ENCODE data around the gene PRAC2.

Gene PRAC2

DNA sequence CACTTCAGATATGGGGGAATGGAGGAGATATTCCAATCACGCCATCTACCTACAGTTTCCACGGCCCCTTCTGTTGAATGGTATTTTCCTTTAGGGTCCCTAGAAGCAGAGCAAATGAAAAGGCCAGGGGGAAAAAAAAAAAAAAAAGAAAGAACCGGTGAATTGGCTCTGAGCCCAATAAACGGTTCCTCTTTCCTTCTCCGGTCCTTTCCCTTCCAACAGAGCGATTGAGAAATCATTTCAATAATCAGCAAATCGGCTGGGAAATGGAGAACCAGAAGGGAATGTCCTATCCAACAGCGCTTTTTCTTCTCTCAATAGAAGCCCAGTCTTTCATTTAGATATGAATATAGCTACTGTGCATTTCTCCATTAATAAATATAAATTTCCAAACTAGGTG, 32.4 kb downstream of the PRAC2 start:
- no peak for DNase-seq (ENCODE audit: low spot score)

GRCh38 chr17:48756830-48757251, 33.9 kb downstream of the PRAC2 start:
- no peak for DNase-seq (ENCODE audit: low spot score)

- DNase-seq (ENCODE audit: low spot score) = peak; percentile 83
Observed at GRCh38 chr17:48757524-48757961, 34.6 kb downstream of the PRAC2 start.

- DNase-seq (ENCODE audit: low spot score) = no peak
Observed at GRCh38 chr17:48759288-48759687, 36.3 kb downstream of the PRAC2 start.

DNA sequence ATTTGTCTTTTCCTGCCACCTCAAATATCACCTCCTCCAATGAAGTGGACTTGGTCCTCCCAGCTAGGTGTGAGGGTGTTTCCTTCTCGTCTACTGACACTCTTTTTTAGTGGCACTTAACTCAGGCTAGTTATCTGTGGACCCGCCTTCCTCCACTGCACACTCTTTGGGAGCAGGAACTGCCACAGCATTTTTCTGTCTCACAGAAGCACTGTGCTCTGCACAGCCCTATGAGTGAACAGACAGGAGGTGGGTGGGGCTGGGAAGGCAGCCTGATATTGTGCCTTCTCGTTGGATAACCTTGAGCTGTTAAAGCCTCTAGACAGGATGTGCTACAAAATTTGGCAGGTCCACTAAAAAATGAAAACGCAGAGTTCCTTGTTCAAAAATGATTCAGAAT, 37.4 kb downstream of the PRAC2 start:
- no peak for DNase-seq (ENCODE audit: low spot score)

DNA sequence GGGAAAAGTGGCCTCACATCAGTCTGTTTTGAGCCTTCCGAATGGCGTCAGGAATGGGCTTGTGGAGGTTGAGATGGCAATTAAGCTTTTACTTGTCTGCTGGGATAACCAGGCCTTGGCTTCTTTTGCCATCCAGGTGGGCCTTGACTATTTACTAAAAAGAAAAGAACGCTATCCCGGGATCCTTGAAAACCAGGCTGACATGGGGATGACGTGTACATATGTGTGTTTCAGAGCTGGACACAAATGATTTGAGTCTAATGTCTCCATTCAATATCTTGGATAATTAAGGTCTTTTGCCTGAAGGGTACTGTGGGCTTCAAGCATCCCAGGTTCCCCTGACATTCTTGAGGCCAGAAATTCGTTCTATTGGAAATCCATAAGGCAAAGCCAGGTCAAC, 38.1 kb downstream of the PRAC2 start:
- DNase-seq (ENCODE audit: low spot score) = no peak

- no peak for DNase-seq (ENCODE audit: low spot score)
Observed at GRCh38 chr17:48767263-48767774, 44.3 kb downstream of the PRAC2 start.

DNA sequence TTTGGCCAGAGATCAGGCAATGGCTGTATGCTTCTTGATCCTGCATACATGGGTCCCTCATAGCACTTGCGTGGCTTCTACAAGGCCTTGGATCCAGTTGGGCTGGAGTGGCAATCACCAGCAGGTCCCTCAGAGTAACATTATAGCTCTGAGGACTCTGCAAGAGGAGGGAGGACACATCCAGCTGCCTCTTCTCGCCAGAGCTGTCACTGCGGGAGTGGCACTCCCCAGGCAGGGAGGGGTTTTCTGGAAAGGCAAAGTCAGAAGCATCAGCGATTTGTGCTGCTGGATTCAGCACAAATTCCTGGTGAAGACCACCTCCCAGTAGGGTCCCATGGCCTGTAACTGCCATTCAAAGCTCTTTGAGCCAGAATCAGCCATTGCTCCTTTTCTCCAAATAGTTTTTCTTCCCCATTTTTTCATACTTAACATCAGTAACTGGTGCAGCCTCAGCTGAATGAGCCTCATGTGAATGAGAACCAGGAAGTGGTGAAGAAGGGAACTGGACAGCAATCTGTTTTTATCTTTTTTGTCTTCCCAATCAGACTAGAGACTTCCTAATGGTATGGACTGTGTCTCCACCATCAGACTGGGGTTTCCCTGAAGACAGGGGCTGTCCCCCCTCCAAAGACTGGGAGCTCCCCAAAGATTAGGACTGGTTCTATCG, 46.2 kb downstream of the PRAC2 start:
- no peak for DNase-seq (ENCODE audit: low spot score)

- DNase-seq (ENCODE audit: low spot score) = no peak
Observed at GRCh38 chr17:48770954-48771353, 48.0 kb downstream of the PRAC2 start.

GRCh38 chr17:48773245-48773644, 50.3 kb downstream of the PRAC2 start:
- no peak for DNase-seq (ENCODE audit: low spot score)
